ENCODE results near the gene CDH4. TPM values are rescaled to one million over a fixed set of nuclear protein-coding genes. Genes with fewer than 3 reads are reported as not detected.

The CDH4 gene
- total and polyA plus RNA-seq, 2 of the 8 experiments (the other 6 are each of a cell fraction or from before 2014, with no cell fraction given) = 4.3 to 7.9 TPM

- TF ChIP-seq, protein P1, sequence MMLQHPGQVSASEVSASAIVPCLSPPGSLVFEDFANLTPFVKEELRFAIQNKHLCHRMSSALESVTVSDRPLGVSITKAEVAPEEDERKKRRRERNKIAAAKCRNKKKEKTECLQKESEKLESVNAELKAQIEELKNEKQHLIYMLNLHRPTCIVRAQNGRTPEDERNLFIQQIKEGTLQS (IDR thresholded peaks at IDR 0.05; ENCODE audit: insufficient read depth, low read depth, low read length) = no peak
These were observed 388.8 kb downstream of the CDH4 start (continued) for GRCh38 chr20:61640871-61641245.

Data from H1 (cell line).